H9 (cell line): ENCODE data around the gene FOXD1. TPM values are rescaled to one million over a fixed set of nuclear protein-coding genes. Genes with fewer than 3 reads are reported as not detected.
"Not testable (repeated sequence)": the region's sequence is repeated elsewhere in the genome, so short reads cannot be mapped to it uniquely, and the experiment has no call there.

ENCODE experiments used
- DNase-seq: peaks from one replicate; pipeline ENCODE4 v3.0.0-alpha.2; 2017
- H2AFZ ChIP-seq: one replicate; pipeline ENCODE4 v1.6.1; 2013; ENCODE audit warnings: mild to moderate bottlenecking, low read length, control low read depth, moderate library complexity
- H2AK5ac ChIP-seq: 2 replicates; pipeline ENCODE4 v1.6.1; 2013; ENCODE audit warnings: low read length, control low read depth, mixed read lengths; ENCODE audit not compliant: insufficient read length
- H2BK120ac ChIP-seq: one replicate; pipeline ENCODE4 v1.6.1; 2013; ENCODE audit warnings: low read depth, mild to moderate bottlenecking, low read length, control low read depth, inconsistent platforms; ENCODE audit not compliant: poor library complexity, severe bottlenecking
- H2BK12ac ChIP-seq: 2 replicates; pipeline ENCODE4 v1.6.1; 2013; ENCODE audit warnings: low read length, control low read depth, mixed read lengths, low read depth; ENCODE audit not compliant: insufficient read length
- H2BK15ac ChIP-seq: 2 replicates; pipeline ENCODE4 v1.6.1; 2013; ENCODE audit warnings: low read depth, low read length, control low read depth
- H2BK20ac ChIP-seq: one replicate; pipeline ENCODE4 v1.6.1; 2013; ENCODE audit warnings: low read depth, mild to moderate bottlenecking, low read length, control low read depth, inconsistent platforms; ENCODE audit not compliant: poor library complexity, severe bottlenecking
- H2BK5ac ChIP-seq: 2 replicates; pipeline ENCODE4 v1.6.1; 2013; ENCODE audit warnings: low read length, control low read depth, mixed read lengths; ENCODE audit not compliant: insufficient read length
- H3K14ac ChIP-seq: 2 replicates; pipeline ENCODE4 v1.6.1; 2013; ENCODE audit warnings: low read length, control low read depth; ENCODE audit not compliant: insufficient read depth
- H3K18ac ChIP-seq: 2 replicates; pipeline ENCODE4 v1.6.1; 2013; ENCODE audit warnings: low read depth, mild to moderate bottlenecking, mixed read lengths, low read length, control low read depth; ENCODE audit not compliant: insufficient read length
- H3K23ac ChIP-seq: 2 replicates; pipeline ENCODE4 v1.6.1; 2013; ENCODE audit warnings: low read length, control low read depth, mixed read lengths, low read depth; ENCODE audit not compliant: insufficient read length
- H3K23me2 ChIP-seq: 2 replicates; pipeline ENCODE4 v1.6.1; 2013; ENCODE audit warnings: low read depth, mild to moderate bottlenecking, mixed read lengths, low read length, control low read depth; ENCODE audit not compliant: insufficient read length, poor library complexity, severe bottlenecking
- H3K27ac ChIP-seq: 2 replicates; pipeline ENCODE4 v1.5.1; 2013; ENCODE audit warnings: low read length, control low read depth, mixed read lengths, low read depth; ENCODE audit not compliant: insufficient read length
- H3K27me3 ChIP-seq: 2 replicates; pipeline ENCODE4 v1.6.1; 2013; ENCODE audit warnings: low read length, control low read depth, inconsistent platforms; ENCODE audit not compliant: insufficient read depth
- H3K4ac ChIP-seq: 2 replicates; pipeline ENCODE4 v1.6.1; 2013; ENCODE audit warnings: low read depth, mild to moderate bottlenecking, control low read depth, inconsistent platforms, low read length, moderate library complexity
- H3K4me1 ChIP-seq: 2 replicates; pipeline ENCODE4 v1.6.1; 2013; ENCODE audit warnings: low read length, control low read depth, inconsistent platforms; ENCODE audit not compliant: insufficient read depth
- H3K4me2 ChIP-seq: 2 replicates; pipeline ENCODE4 v1.6.1; 2013; ENCODE audit warnings: low read length, control low read depth, mixed read lengths; ENCODE audit not compliant: insufficient read length, insufficient read depth
- H3K56ac ChIP-seq: 2 replicates; pipeline ENCODE4 v1.6.1; 2013; ENCODE audit warnings: low read depth, mild to moderate bottlenecking, mixed read lengths, low read length, control low read depth; ENCODE audit not compliant: insufficient read length
- H3K79me1 ChIP-seq: 2 replicates; pipeline ENCODE4 v1.6.1; 2013; ENCODE audit warnings: low read depth, mild to moderate bottlenecking, moderate library complexity, low read length, control low read depth, inconsistent platforms; ENCODE audit not compliant: insufficient read depth, poor library complexity, severe bottlenecking
- H3K79me2 ChIP-seq: 2 replicates; pipeline ENCODE4 v1.6.1; 2013; ENCODE audit warnings: low read length, control low read depth, inconsistent platforms; ENCODE audit not compliant: insufficient read depth
- H3K9ac ChIP-seq: 2 replicates; pipeline ENCODE4 v1.6.1; 2013; ENCODE audit warnings: low read length, control low read depth, mixed read lengths; ENCODE audit not compliant: insufficient read length; ENCODE audit errors: extremely low read depth
- H3K9me3 ChIP-seq: one replicate; pipeline ENCODE4 v1.6.1; 2013; ENCODE audit warnings: low read depth, low read length, inconsistent platforms; ENCODE audit not compliant: control insufficient read depth
- H3T11ph ChIP-seq: one replicate; pipeline ENCODE4 v1.6.1; 2013; ENCODE audit warnings: mild to moderate bottlenecking, low read length, control low read depth, inconsistent platforms
- H4K20me1 ChIP-seq: one replicate; pipeline ENCODE4 v1.6.1; 2013; ENCODE audit not compliant: control insufficient read depth, insufficient read length, insufficient read depth
- H4K5ac ChIP-seq: 2 replicates; pipeline ENCODE4 v1.6.1; 2013; ENCODE audit warnings: low read depth, mild to moderate bottlenecking, mixed read lengths, low read length, control low read depth; ENCODE audit not compliant: insufficient read length
- H4K8ac ChIP-seq: replicated peaks from 2 replicates; pipeline ENCODE4 v1.6.1; 2013; ENCODE audit warnings: low read length, control low read depth, mixed read lengths, low read depth; ENCODE audit not compliant: insufficient read length
- H4K91ac ChIP-seq: 2 replicates; pipeline ENCODE4 v1.6.1; 2013; ENCODE audit warnings: low read depth, mild to moderate bottlenecking, moderate library complexity, mixed read lengths, low read length, control low read depth; ENCODE audit not compliant: insufficient read length
- H3K27ac Mint-ChIP-seq, 3 experiments: 2 replicates in 2 of 3; 3 replicates in 1 of 3; pipeline ENCODE4 v1.8.0; 2020 to 2021; ENCODE audit warnings: mixed read lengths in 3 of 3, mild to moderate bottlenecking in 1 of 3, moderate library complexity in 1 of 3
- H3K27me3 Mint-ChIP-seq: 2 replicates; pipeline ENCODE4 v1.8.0; 2021; ENCODE audit warnings: low read depth, mild to moderate bottlenecking, moderate library complexity, mixed read lengths
- H3K36me3 Mint-ChIP-seq, 3 experiments: 2 replicates in 2 of 3; 3 replicates in 1 of 3; pipeline ENCODE4 v1.8.0; 2020 to 2021; ENCODE audit warnings: low read depth in 3 of 3, mixed read lengths in 3 of 3; ENCODE audit not compliant: insufficient read depth in 1 of 3
- H3K4me1 Mint-ChIP-seq, 2 experiments: 2 replicates each; pipeline ENCODE4 v1.8.0; 2020; ENCODE audit warnings: mixed read lengths in 2 of 2
- H3K4me3 Mint-ChIP-seq, 2 experiments: 2 replicates in 1 of 2; 3 replicates in 1 of 2; pipeline ENCODE4 v1.8.0; 2020 to 2021; ENCODE audit warnings: mild to moderate bottlenecking in 2 of 2, mixed read lengths in 2 of 2, moderate library complexity in 1 of 2
- H3K9me3 Mint-ChIP-seq, 2 experiments: 2 replicates in 1 of 2; 3 replicates in 1 of 2; pipeline ENCODE4 v1.8.0; 2020; ENCODE audit warnings: mild to moderate bottlenecking in 2 of 2, mixed read lengths in 2 of 2, moderate library complexity in 1 of 2
- WGBS: extraction: QIAGEN DNeasy Blood & Tissue Kit; methylation state at CpG from one replicate; pipeline ENCODE4 v1.1.7; 2013; ENCODE audit warnings: missing lambda C conversion rate, low lambda C conversion rate, mixed read lengths; ENCODE audit not compliant: insufficient read length; ENCODE audit errors: extremely low coverage; 5-methylcytosine and 5-hydroxymethylcytosine counted together
- total RNA-seq: library from RNA; stranded (reverse); gene quantifications from 2 replicates; pipeline ENCODE4 v1.2.1, GENCODE V29; 2021
- TF ChIP-seq, protein P1 (sequence below): fragments of 200-600 bp; sonication (generic); conservative IDR thresholded peaks from 3 replicates; pipeline ENCODE4 v1.8.0; 2021; ENCODE audit warnings: antibody characterized with exemption, mild to moderate bottlenecking

The FOXD1 gene
- total RNA-seq, 1 experiment from 2014 or later, result 0.20 TPM

DNA sequence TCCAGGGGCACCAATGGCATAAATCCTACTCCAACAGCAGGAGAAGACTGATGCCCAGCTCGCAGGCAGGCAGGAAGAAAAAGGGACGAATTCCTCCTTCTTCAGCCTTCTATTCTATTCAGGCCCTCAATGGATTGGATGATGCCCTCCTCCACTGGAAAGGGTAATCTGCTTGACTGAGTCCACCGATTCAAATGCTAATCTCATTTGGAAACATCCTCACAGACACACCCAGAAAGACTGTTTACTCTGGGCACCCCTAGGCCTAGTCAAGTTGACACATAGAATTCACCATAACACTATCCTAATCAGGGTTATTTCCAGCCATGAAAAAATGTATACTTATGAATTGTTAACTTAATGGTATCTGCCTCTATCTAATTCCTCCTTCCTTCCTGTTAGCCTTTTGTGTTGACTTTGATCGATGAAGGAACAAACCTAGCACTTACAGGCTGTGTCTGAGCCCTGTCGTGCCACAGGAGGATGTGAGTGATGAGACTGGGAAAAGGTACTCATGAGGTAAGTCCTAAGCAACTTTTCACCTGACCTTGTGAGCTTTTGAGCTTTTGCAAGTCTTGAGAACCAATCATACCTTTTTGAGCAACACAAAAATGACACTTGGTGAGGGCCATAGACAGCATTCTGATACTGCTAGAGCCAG is 36.5 kb downstream of the FOXD1 start:
- H3K9ac ChIP-seq, result no peak overlapping the region
- H3K4me1 ChIP-seq, result peaks cover 6% of the 10 kb centered on the region
- no peak overlapping the region for H2BK12ac ChIP-seq
- no peak overlapping the region for H3K4ac ChIP-seq
- no peak overlapping the region for H4K91ac ChIP-seq
- Mint-ChIP-seq H3K4me3 (no peak overlapping the region), H3K27ac (no peak overlapping the region), H3K36me3 (no peaks in the 10 kb centered on the region), H3K9me3 (peaks cover 2 to 6% of the 10 kb centered on the region in 2 experiments; a peak in 2 of 5 replicates), H3K4me1 (peaks cover 18 to 19% of the 10 kb centered on the region in 2 experiments), H3K27me3 (peaks cover 37% of the 10 kb centered on the region)
- no peak overlapping the region for H2AFZ ChIP-seq
- no peak overlapping the region for H2BK120ac ChIP-seq
- no peaks in the 10 kb centered on the region for H3K27me3 ChIP-seq
- no peak overlapping the region for H4K8ac ChIP-seq
- no peak overlapping the region for H2BK15ac ChIP-seq
- H3T11ph ChIP-seq, result no peak overlapping the region
- H2BK20ac ChIP-seq, result no peak overlapping the region
- no peak overlapping the region for H2BK5ac ChIP-seq
- TF ChIP-seq, protein P1, sequence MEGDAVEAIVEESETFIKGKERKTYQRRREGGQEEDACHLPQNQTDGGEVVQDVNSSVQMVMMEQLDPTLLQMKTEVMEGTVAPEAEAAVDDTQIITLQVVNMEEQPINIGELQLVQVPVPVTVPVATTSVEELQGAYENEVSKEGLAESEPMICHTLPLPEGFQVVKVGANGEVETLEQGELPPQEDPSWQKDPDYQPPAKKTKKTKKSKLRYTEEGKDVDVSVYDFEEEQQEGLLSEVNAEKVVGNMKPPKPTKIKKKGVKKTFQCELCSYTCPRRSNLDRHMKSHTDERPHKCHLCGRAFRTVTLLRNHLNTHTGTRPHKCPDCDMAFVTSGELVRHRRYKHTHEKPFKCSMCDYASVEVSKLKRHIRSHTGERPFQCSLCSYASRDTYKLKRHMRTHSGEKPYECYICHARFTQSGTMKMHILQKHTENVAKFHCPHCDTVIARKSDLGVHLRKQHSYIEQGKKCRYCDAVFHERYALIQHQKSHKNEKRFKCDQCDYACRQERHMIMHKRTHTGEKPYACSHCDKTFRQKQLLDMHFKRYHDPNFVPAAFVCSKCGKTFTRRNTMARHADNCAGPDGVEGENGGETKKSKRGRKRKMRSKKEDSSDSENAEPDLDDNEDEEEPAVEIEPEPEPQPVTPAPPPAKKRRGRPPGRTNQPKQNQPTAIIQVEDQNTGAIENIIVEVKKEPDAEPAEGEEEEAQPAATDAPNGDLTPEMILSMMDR, result no peak
- no peak overlapping the region for H3K18ac ChIP-seq
- DNase-seq, result no peak
- no CpG with 5 or more reads among the region's 5 CpGs for WGBS
- H3K14ac ChIP-seq, result no peak overlapping the region
- no peak overlapping the region for H3K4me2 ChIP-seq
- no peaks in the 10 kb centered on the region; the same call in 1 of the 2 replicates for H3K79me2 ChIP-seq
- H3K27ac ChIP-seq, result peak overlapping the region; percentile 1
- H4K20me1 ChIP-seq, result no peaks in the 10 kb centered on the region
- H2AK5ac ChIP-seq, result no peak overlapping the region
- no peaks in the 10 kb centered on the region for H3K79me1 ChIP-seq
- no peak overlapping the region for H3K23ac ChIP-seq
- H4K5ac ChIP-seq, result no peak overlapping the region
- peaks cover 3% of the 10 kb centered on the region for H3K23me2 ChIP-seq
- peaks cover 4% of the 10 kb centered on the region for H3K9me3 ChIP-seq
- H3K56ac ChIP-seq, result no peak overlapping the region

DNA sequence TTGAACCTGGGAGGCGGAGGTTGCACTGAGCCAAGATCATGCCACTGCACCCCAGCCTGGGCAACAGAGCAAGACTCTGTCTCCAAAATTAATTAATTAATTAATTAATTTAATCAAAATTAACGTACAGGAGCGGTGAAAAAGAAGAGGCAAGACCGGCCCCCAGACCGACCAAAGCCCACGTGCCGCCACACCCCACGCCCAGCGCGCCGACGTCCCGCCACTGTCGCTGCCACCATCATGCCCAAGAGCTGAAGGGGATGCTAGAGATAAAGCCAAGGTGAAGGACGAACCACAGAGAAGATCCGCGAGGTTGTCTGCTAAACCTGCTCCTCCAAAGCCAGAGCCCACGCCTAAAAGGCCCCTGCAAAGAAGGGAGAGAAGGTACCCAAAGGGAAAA is 38.6 kb downstream of the FOXD1 start:
- H3K4me2 ChIP-seq, H2BK12ac ChIP-seq, H3K9ac ChIP-seq, H2BK5ac ChIP-seq, H3K79me1 ChIP-seq, H3K23me2 ChIP-seq, H3K79me2 ChIP-seq, H3K27ac Mint-ChIP-seq, H4K8ac ChIP-seq, H3K27me3 ChIP-seq, H3K4ac ChIP-seq, H4K91ac ChIP-seq, H3K23ac ChIP-seq, H3K56ac ChIP-seq, H4K5ac ChIP-seq, H2BK120ac ChIP-seq, H2AK5ac ChIP-seq, H2BK15ac ChIP-seq, H2BK20ac ChIP-seq, H3K9me3 ChIP-seq, H2AFZ ChIP-seq, DNase-seq, H3K9me3 Mint-ChIP-seq, H3T11ph ChIP-seq, H3K4me3 Mint-ChIP-seq, H3K18ac ChIP-seq, H3K36me3 Mint-ChIP-seq, H4K20me1 ChIP-seq, H3K14ac ChIP-seq, H3K27ac ChIP-seq: not testable (repeated sequence)
- peaks cover 20% of the 10 kb centered on the region for H3K27me3 Mint-ChIP-seq
- peaks cover 27% of the 10 kb centered on the region in 2 experiments for H3K4me1 Mint-ChIP-seq
- peaks cover 11% of the 10 kb centered on the region for H3K4me1 ChIP-seq
- WGBS, result no CpG with 5 or more reads among the region's 18 CpGs
